Endothelial cell of umbilical vein (primary cell): ENCODE data around the gene NLRP6. TPM values are rescaled to one million over a fixed set of nuclear protein-coding genes. Genes with fewer than 3 reads are reported as not detected.

Experiments used
- BruUV-seq: library from RNA; stranded (reverse); fragments of 400-500 nt; replicated peaks from 2 replicates; lab custom pipeline; 2021; lab: Mats Ljungman, UMichigan
- CTCF ChIA-PET: fragments of 300-600, 350-600 bp; sonication (Branson Sonifier 250); formaldehyde crosslinking; loops from one replicate; lab custom pipeline; 2021; ENCODE audit warnings: antibody characterized with exemption, inconsistent platforms; lab: Charles Lee
- POLR2A ChIA-PET: fragments of 300-600, 350-600 bp; sonication (Branson Sonifier 250); formaldehyde crosslinking; loops from one replicate; lab custom pipeline; 2021; ENCODE audit warnings: antibody characterized with exemption, inconsistent platforms; lab: Charles Lee
- DNase-seq: peaks from one replicate; pipeline ENCODE4 v3.0.0-alpha.2; 2011; ENCODE audit warnings: low read depth, low spot score
- FAIRE-seq: peaks from 2 replicates; lab custom pipeline; 2011; peaks lifted over from hg19 to GRCh38; lab: Jason Lieb, UNC
- H2AFZ ChIP-seq: 2 replicates; pipeline ENCODE4 v1.6.0; 2012; ENCODE audit warnings: low read depth, low read length, control low read depth, inconsistent platforms
- H3K27ac ChIP-seq: 2 replicates; pipeline ENCODE4 v1.5.1; 2011; ENCODE audit warnings: low read depth, mild to moderate bottlenecking, control low read depth, low read length, moderate library complexity; ENCODE audit not compliant: insufficient read depth
- H3K27me3 ChIP-seq, 2 experiments: 2 replicates each; pipeline versions ENCODE4 v1.6.0 to v1.6.1; 2011; ENCODE audit warnings: low read length in 2 of 2, mixed read lengths in 1 of 2; ENCODE audit not compliant: control insufficient read depth in 2 of 2, insufficient read depth in 2 of 2
- H3K36me3 ChIP-seq, 2 experiments: 2 replicates in 1 of 2; 3 replicates in 1 of 2; pipeline ENCODE4 v1.5.1; 2011; ENCODE audit warnings: low read length in 2 of 2, mild to moderate bottlenecking in 1 of 2, moderate library complexity in 1 of 2; ENCODE audit not compliant: control insufficient read depth in 2 of 2, insufficient read depth in 2 of 2; ENCODE audit errors: extremely low read depth in 1 of 2
- H3K4me1 ChIP-seq: 3 replicates; pipeline ENCODE4 v1.5.1; 2011; ENCODE audit warnings: mild to moderate bottlenecking, low read length; ENCODE audit not compliant: control insufficient read depth, insufficient read depth; ENCODE audit errors: extremely low read depth
- H3K4me2 ChIP-seq: 2 replicates; pipeline ENCODE4 v1.6.1; 2011; ENCODE audit warnings: low read length, control low read depth, mixed read lengths; ENCODE audit not compliant: insufficient read depth
- H3K4me3 ChIP-seq, 3 experiments: fragments of 200-600 bp in 1 of 3; sonication (generic), shearing (Covaris generic) in 1 of 3; replicated peaks in 1 of 3; 2 replicates each; pipeline ENCODE4 v1.5.1; 2011 to 2016; ENCODE audit warnings: control low read depth in 3 of 3, low read length in 3 of 3, mild to moderate bottlenecking in 2 of 3, inconsistent platforms in 1 of 3, low read depth in 1 of 3, moderate library complexity in 1 of 3; ENCODE audit not compliant: insufficient read depth in 1 of 3
- H3K79me2 ChIP-seq: 2 replicates; pipeline ENCODE4 v1.6.0; 2012; ENCODE audit warnings: low read length, inconsistent platforms; ENCODE audit not compliant: control insufficient read depth, insufficient read depth
- H3K9ac ChIP-seq: replicated peaks from 2 replicates; pipeline ENCODE3; 2011; ENCODE audit warnings: low read length, control low read depth; ENCODE audit not compliant: insufficient read depth; ENCODE audit errors: extremely low read depth
- H3K9me1 ChIP-seq: replicated peaks from 3 replicates; pipeline ENCODE4 v1.6.0; 2011; ENCODE audit warnings: mild to moderate bottlenecking, low read length; ENCODE audit not compliant: control insufficient read depth, insufficient read depth; ENCODE audit errors: extremely low read depth
- H3K9me3 ChIP-seq: replicated peaks from 2 replicates; pipeline ENCODE4 v1.5.1; 2012; ENCODE audit warnings: low read length, inconsistent platforms; ENCODE audit not compliant: control insufficient read depth, insufficient read depth
- H4K20me1 ChIP-seq: replicated peaks from 2 replicates; pipeline ENCODE3; 2011; ENCODE audit warnings: mild to moderate bottlenecking, low read length; ENCODE audit not compliant: control insufficient read depth, insufficient read depth; ENCODE audit errors: extremely low read depth
- EZH2 ChIP-seq: IDR thresholded peaks from 2 replicates; pipeline ENCODE4 v1.6.1; 2012; ENCODE audit warnings: borderline replicate concordance, low read depth, mild to moderate bottlenecking, moderate library complexity, low read length, inconsistent platforms; ENCODE audit not compliant: severe bottlenecking
- FOS ChIP-seq: IDR thresholded peaks from 2 replicates; pipeline ENCODE4 v1.6.1; 2011; ENCODE audit warnings: mild to moderate bottlenecking, low read length, moderate library complexity, borderline replicate concordance; ENCODE audit not compliant: insufficient read depth
- GATA2 ChIP-seq: IDR thresholded peaks from 2 replicates; pipeline ENCODE4 v1.7.0; 2011; ENCODE audit warnings: low read depth, mild to moderate bottlenecking, moderate library complexity, mixed read lengths, low read length; ENCODE audit not compliant: insufficient read length, insufficient read depth
- JUN ChIP-seq: IDR thresholded peaks from 2 replicates; pipeline ENCODE4 v1.6.1; 2011; ENCODE audit warnings: borderline replicate concordance, low read depth; ENCODE audit not compliant: insufficient read length, insufficient read depth
- MAX ChIP-seq: IDR thresholded peaks from 2 replicates; pipeline ENCODE4 v1.6.1; 2011; ENCODE audit not compliant: insufficient read depth, insufficient read length
- MYC ChIP-seq: IDR thresholded peaks from one replicate; pipeline ENCODE4 v1.6.1; 2011; ENCODE audit warnings: mild to moderate bottlenecking, low read depth, low read length
- POLR2A ChIP-seq: IDR thresholded peaks from 2 replicates; pipeline ENCODE4 v1.6.1; 2012; ENCODE audit warnings: low read depth, mild to moderate bottlenecking, control low read depth, low read length
- POLR2AphosphoS5 ChIP-seq: IDR thresholded peaks from 2 replicates; pipeline ENCODE4 v1.6.1; 2012; ENCODE audit warnings: low read depth, mild to moderate bottlenecking, control low read depth, low read length, moderate library complexity; ENCODE audit not compliant: insufficient read depth
- dilution Hi-C: fragments of 300-500 bp; cut with MboI; formaldehyde crosslinking; loops from one replicate; pipeline ENCODE4 v1.15.0; 2019; ENCODE audit warnings: low sequenced_read_pairs; ENCODE audit not compliant: extremely low pct_ligation_motif_present
- intact Hi-C: fragments of 100-400 bp; cut with micrococcal nuclease; formaldehyde crosslinking; loops from one replicate; pipeline ENCODE4 v1.10.0; 2022
- polyA plus RNA-seq, 4 experiments: library from polyadenylated mRNA; depleted of rRNA in 3 of 4; stranded (reverse) in 3 of 4; unstranded in 1 of 4; fragments of >200 nt; gene quantifications; 2 replicates each; pipeline versions ENCODE4 v1.2.1 to v1.2.3, GENCODE V29; 2011 to 2012; ENCODE audit warnings: missing spikeins in 1 of 4
- total RNA-seq: library from RNA; stranded (reverse); gene quantifications from 2 replicates; pipeline ENCODE4 v1.2.3, GENCODE V29; 2021
- TF ChIP-seq, protein P1 (sequence below), 2 donors: IDR thresholded peaks; 1 replicate in 1 of 2; 2 replicates in 1 of 2; pipeline ENCODE4 v1.5.1; 2011; ENCODE audit warnings: low read length in 2 of 2, mild to moderate bottlenecking in 2 of 2, moderate library complexity in 2 of 2, control low read depth in 1 of 2, inconsistent platforms in 1 of 2, low read depth in 1 of 2; ENCODE audit not compliant: insufficient read depth in 1 of 2; ENCODE audit errors: extremely low read depth in 1 of 2

Gene NLRP6
- total and polyA plus RNA-seq, 2 donors (not counting 3 experiments of a cell fraction or from before 2014, with no cell fraction given): not detected

DNA sequence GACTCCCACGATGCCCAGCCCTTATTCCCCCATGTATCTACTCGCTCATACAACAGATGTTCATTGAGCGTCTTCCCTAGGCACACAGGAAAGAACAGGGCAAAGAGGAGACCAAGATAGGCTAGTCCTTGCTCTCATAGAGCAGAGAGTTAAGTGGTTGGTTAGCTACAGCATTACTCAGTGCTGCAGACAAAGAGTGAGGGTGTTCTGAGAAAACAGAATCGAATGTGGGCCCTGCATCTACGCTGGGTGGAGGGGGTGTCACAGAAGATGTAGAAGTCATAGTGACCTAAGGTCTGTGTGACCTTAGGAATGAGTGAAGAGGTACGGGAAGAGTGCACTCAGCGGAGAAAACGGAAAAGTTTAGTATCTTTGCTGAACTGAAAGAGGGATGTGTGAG, 29.1 kb upstream of the NLRP6 start:
- Histone ChIP-seq H3K9me1 (no peaks in the 10 kb centered on the region), H3K9ac (no peak overlapping the region), H3K4me2 (no peak overlapping the region), H3K27me3 (no peaks in the 10 kb centered on the region), H3K79me2 (no peaks in the 10 kb centered on the region), H3K9me3 (no peaks in the 10 kb centered on the region), H3K27ac (no peak overlapping the region), H3K4me1 (no peaks in the 10 kb centered on the region), H3K4me3 (no peak overlapping the region), H3K36me3 (peaks cover 29 to 55% of the 10 kb centered on the region in 2 experiments), H4K20me1 (no peaks in the 10 kb centered on the region), H2AFZ (no peak overlapping the region)
- no TSS peak for BruUV-seq
- intact Hi-C loops (no loop called here), dilution Hi-C loops (no loop called here)
- ChIA-PET CTCF (interaction anchor here (5.0 kb wide), 1 partner anchor 114 kb away, joined by 71 read pairs; no protein-coding TSS in a partner anchor), POLR2A (no interaction called here)
- FAIRE-seq: no peak
- no peak for DNase-seq
- TF ChIP-seq JUN: no peak
- TF ChIP-seq, protein P1, sequence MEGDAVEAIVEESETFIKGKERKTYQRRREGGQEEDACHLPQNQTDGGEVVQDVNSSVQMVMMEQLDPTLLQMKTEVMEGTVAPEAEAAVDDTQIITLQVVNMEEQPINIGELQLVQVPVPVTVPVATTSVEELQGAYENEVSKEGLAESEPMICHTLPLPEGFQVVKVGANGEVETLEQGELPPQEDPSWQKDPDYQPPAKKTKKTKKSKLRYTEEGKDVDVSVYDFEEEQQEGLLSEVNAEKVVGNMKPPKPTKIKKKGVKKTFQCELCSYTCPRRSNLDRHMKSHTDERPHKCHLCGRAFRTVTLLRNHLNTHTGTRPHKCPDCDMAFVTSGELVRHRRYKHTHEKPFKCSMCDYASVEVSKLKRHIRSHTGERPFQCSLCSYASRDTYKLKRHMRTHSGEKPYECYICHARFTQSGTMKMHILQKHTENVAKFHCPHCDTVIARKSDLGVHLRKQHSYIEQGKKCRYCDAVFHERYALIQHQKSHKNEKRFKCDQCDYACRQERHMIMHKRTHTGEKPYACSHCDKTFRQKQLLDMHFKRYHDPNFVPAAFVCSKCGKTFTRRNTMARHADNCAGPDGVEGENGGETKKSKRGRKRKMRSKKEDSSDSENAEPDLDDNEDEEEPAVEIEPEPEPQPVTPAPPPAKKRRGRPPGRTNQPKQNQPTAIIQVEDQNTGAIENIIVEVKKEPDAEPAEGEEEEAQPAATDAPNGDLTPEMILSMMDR (IDR thresholded peaks at IDR 0.05; ENCODE audit: extremely low read depth in 1 of 2, insufficient read depth in 1 of 2, low read depth in 1 of 2, low read length in 2 of 2): no peak
- TF ChIP-seq MAX: no peak
- no peak for TF ChIP-seq MYC
- TF ChIP-seq GATA2: no peak
- no peak for TF ChIP-seq EZH2
- no peak for TF ChIP-seq POLR2A
- TF ChIP-seq FOS: no peak
- TF ChIP-seq POLR2AphosphoS5: no peak
